ENCODE measurements around the gene ZEB2.

The ZEB2 gene

DNA sequence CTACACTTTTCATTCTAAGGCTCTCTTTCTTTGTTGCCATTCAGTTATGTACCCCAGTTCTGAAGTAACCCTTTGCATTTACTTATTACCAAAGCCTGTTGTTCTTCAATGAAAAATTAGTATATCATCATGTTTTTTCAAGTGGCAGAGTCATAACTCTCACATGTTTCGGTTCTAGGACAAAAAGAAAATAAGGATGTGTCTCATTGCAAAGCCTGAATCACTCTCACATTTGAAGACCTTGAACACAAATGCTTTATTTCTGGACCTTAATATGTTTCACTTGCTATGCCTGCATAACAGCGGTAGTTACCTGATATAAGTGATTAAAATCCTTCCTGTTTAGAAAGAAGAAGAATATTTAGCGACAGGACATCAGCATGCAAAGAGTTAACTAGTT, 49.1 kb downstream of the ZEB2 start:
- no peak overlapping the region for H3K4me3 ChIP-seq (ENCODE audit: low read depth, low read length)
- TF ChIP-seq, protein P1, sequence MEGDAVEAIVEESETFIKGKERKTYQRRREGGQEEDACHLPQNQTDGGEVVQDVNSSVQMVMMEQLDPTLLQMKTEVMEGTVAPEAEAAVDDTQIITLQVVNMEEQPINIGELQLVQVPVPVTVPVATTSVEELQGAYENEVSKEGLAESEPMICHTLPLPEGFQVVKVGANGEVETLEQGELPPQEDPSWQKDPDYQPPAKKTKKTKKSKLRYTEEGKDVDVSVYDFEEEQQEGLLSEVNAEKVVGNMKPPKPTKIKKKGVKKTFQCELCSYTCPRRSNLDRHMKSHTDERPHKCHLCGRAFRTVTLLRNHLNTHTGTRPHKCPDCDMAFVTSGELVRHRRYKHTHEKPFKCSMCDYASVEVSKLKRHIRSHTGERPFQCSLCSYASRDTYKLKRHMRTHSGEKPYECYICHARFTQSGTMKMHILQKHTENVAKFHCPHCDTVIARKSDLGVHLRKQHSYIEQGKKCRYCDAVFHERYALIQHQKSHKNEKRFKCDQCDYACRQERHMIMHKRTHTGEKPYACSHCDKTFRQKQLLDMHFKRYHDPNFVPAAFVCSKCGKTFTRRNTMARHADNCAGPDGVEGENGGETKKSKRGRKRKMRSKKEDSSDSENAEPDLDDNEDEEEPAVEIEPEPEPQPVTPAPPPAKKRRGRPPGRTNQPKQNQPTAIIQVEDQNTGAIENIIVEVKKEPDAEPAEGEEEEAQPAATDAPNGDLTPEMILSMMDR (IDR thresholded peaks at IDR 0.05; ENCODE audit: insufficient read depth, low read depth, low read length, missing control alignments) = no peak
- no peak for DNase-seq (ENCODE audit: low read depth)

DNA sequence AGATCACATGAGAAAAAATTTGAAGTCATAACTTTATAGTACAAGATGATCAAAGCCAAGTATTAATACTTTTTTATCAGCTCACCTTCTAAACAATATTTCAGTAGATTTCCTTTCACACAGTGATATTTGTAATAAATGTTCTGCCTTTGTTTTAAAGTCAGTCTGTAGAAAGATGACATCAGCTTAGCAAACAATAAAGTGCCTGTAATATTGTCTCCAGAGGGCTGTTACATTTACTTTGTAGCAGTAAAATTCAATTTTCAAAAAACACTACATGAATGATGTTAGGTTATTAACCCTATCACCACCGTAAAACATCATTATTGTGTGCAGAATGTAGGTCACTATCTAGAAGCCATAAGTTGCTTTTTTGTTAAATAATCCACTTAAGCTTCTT, 49.6 kb downstream of the ZEB2 start:
- TF ChIP-seq, protein P1 (IDR thresholded peaks at IDR 0.05; ENCODE audit: insufficient read depth, low read depth, low read length, missing control alignments) = no peak
- DNase-seq (ENCODE audit: low read depth) = no peak
- no peak overlapping the region for H3K4me3 ChIP-seq (ENCODE audit: low read depth, low read length)

DNA sequence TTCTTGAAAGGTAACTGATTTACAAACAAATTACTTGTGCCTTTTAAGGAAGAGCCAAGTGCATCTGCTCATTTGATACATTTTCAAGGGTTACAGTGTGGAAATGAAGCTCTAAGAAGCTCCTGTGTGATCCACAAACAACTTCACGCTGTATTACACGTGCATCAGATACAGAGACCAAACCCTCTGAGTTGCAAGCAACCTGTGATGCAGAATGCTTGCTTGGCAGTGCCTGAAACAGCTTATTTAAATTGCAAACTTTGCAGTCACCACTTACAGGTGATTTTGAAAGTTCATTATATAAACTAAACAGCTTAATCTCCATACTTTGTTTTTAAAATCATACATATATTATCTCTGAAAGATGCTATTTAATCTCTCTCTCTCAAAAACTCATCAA, 50.1 kb downstream of the ZEB2 start:
- DNase-seq (ENCODE audit: low read depth) = no peak

DNA sequence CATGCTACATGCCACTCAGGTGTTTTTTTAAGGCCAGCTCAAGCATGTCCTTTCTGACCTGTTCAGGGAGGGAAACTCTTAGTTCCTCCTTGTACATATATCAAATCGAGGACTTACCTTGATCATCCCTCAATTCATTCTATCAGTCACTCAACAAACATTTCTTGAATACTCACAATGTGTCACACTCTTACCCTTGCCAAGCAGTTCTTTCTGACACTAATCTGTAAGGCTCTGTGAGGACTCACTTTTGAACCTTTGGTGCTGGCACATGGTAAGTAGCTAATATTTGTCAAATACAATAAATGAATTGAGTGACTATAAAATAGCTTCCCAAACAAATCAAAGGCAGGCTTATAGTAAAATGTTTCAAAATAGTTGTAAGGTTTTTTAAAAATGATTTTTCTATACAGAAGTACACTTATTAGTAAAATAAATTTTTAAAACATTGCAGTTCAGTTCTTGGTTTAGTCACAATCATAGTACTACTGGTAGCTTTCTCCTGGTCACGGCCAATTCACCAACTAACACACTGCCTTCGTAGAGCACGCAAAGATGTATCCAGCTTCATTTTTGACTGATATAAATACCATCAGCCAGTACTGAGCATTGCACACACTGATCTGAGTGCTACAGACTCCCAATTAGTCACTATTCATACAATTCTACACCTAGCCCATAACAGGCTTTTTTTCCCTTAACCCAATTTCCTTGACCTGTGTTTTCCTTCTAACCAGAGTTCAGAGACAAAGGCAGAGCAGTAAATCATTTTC, 50.9 kb downstream of the ZEB2 start:
- no peak for DNase-seq (ENCODE audit: low read depth)
- H3K4me3 ChIP-seq (ENCODE audit: low read depth, low read length) = no peak overlapping the region
- TF ChIP-seq, protein P1 (IDR thresholded peaks at IDR 0.05; ENCODE audit: insufficient read depth, low read depth, low read length, missing control alignments) = no peak

More for the DNA sequence above, 50.1 kb downstream of the ZEB2 start:
- TF ChIP-seq, protein P1 (IDR thresholded peaks at IDR 0.05; ENCODE audit: insufficient read depth, low read depth, low read length, missing control alignments) = no peak
- no peak overlapping the region for H3K4me3 ChIP-seq (ENCODE audit: low read depth, low read length)

DNA sequence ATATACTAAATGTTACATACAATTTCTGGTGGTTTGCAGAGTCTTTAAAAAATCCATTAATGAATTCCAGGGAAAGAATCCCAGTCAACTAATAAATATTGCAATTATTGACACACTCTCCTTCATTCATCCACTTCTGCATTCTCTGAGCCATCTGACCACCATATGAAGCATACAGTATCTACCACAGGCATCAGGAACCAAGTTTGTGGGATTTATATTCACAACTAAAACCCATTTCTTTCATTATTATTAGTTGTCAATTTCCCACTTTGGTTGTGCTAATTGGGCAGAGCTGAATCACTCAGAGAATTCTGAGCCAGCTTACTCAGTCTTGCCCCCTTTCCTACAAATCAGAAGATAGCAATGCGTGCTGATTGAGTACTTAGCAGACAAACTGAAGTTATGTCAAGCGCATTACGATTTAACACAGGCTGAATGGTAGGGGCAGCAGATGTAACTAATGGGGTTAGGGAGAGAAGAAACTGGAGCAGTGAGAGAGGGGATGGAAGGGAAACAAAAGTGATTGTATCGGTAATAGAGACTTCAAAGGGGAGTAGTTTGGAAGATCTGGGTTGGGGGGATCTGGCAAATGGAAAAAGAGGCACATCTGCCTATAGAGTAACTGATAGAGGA, 52.3 kb downstream of the ZEB2 start:
- H3K4me3 ChIP-seq (ENCODE audit: low read depth, low read length) = no peak overlapping the region
- DNase-seq (ENCODE audit: low read depth) = no peak
- TF ChIP-seq, protein P1 (IDR thresholded peaks at IDR 0.05; ENCODE audit: insufficient read depth, low read depth, low read length, missing control alignments) = no peak

DNA sequence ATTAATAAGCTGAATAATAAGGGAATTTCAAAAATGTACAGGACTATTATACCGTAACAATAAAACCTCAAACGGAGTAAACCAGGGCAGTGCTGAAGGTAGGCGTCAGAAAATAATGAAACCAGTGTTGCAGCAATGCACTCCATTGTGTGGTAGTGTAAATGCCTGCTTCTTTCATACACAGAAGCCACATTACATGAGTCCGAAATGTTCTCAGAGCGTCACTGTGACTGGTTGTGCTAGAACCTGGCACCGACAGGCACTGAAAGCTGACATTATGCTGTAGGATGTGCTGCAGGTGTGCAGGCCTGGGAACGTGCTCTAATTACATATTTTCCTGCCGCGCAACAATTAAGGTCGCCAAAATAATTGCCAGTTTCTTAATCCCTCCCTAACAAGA, 53.3 kb downstream of the ZEB2 start:
- TF ChIP-seq, protein P1 (IDR thresholded peaks at IDR 0.05; ENCODE audit: insufficient read depth, low read depth, low read length, missing control alignments) = no peak
- no peak overlapping the region for H3K4me3 ChIP-seq (ENCODE audit: low read depth, low read length)
- DNase-seq (ENCODE audit: low read depth) = no peak

Data from GM12865 (cell line).